Endodermal cell (in vitro differentiated cells): Measurements from ENCODE around the gene GALNT9. TPM values are rescaled to one million over a fixed set of nuclear protein-coding genes. Genes with fewer than 3 reads are reported as not detected.

Experiments
- DNase-seq: peaks from one replicate; pipeline ENCODE4 v3.0.0-alpha.2; 2017
- H3K27ac ChIP-seq: 2 replicates; pipeline ENCODE4 v1.5.1; 2013; ENCODE audit warnings: mild to moderate bottlenecking, low read depth, low read length, moderate library complexity
- H3K27me3 ChIP-seq: 2 replicates; pipeline ENCODE4 v1.6.1; 2013; ENCODE audit warnings: mild to moderate bottlenecking, low read length, moderate library complexity; ENCODE audit not compliant: insufficient read depth, control insufficient read depth, poor library complexity, severe bottlenecking
- H3K36me3 ChIP-seq: 2 replicates; pipeline ENCODE4 v1.7.0; 2013; ENCODE audit warnings: mild to moderate bottlenecking, low read length, moderate library complexity; ENCODE audit not compliant: control insufficient read depth, insufficient read depth
- H3K4me1 ChIP-seq: one replicate; pipeline ENCODE4 v1.7.0; 2013; ENCODE audit warnings: low read length; ENCODE audit not compliant: control insufficient read depth, insufficient read depth
- H3K4me3 ChIP-seq: 2 replicates; pipeline ENCODE4 v1.5.1; 2013; ENCODE audit warnings: mild to moderate bottlenecking, low read length, moderate library complexity
- H3K9ac ChIP-seq: 2 replicates; pipeline ENCODE4 v1.6.1; 2013; ENCODE audit warnings: mild to moderate bottlenecking, low read length, moderate library complexity; ENCODE audit not compliant: poor library complexity, severe bottlenecking; ENCODE audit errors: extremely low read depth
- H3K9me3 ChIP-seq: 2 replicates; pipeline ENCODE4 v1.6.1; 2013; ENCODE audit warnings: mild to moderate bottlenecking, low read length, moderate library complexity; ENCODE audit not compliant: control insufficient read depth
- H3K27ac Mint-ChIP-seq: 2 replicates; pipeline ENCODE4 v1.8.0; 2020; ENCODE audit warnings: mixed read lengths
- H3K27me3 Mint-ChIP-seq: 2 replicates; pipeline ENCODE4 v1.8.0; 2021; ENCODE audit warnings: mild to moderate bottlenecking, mixed read lengths; ENCODE audit not compliant: insufficient read depth
- H3K36me3 Mint-ChIP-seq: 2 replicates; pipeline ENCODE4 v1.8.0; 2020; ENCODE audit warnings: low read depth, mixed read lengths
- H3K4me1 Mint-ChIP-seq: 2 replicates; pipeline ENCODE4 v1.8.0; 2020; ENCODE audit warnings: mixed read lengths
- H3K4me3 Mint-ChIP-seq: 2 replicates; pipeline ENCODE4 v1.8.0; 2020; ENCODE audit warnings: mild to moderate bottlenecking, moderate library complexity, mixed read lengths
- H3K9me3 Mint-ChIP-seq: 2 replicates; pipeline ENCODE4 v1.8.0; 2020; ENCODE audit warnings: mild to moderate bottlenecking, mixed read lengths
- CTCF ChIP-seq: fragments of 200-600 bp; sonication (generic); conservative IDR thresholded peaks from 2 replicates; pipeline ENCODE4 v1.5.0; 2021; ENCODE audit warnings: antibody characterized with exemption, mild to moderate bottlenecking
- WGBS, 2 experiments: methylation state at CpG; one replicate each; pipeline versions ENCODE4 v1.1.5 to v1.1.7; 2013; ENCODE audit warnings: missing lambda C conversion rate in 2 of 2, mixed read lengths in 1 of 2; ENCODE audit not compliant: insufficient coverage in 1 of 2, insufficient read length in 1 of 2; 5-methylcytosine and 5-hydroxymethylcytosine counted together
- total RNA-seq, 2 donors: library from RNA; stranded (reverse); fragmentation: NEBNext Ultra II Directional in 1 of 2; extraction: Animal tissue kit (Norgen Biotek cat#: 25700) in 1 of 2; gene quantifications; 2 replicates in 1 of 2; 3 replicates in 1 of 2; pipeline ENCODE4 v1.2.1, GENCODE V29; 2021

The GALNT9 gene
- total RNA-seq, 2 donors from 2014 or later, result 0.13 TPM; not detected in 1

- H3K27ac Mint-ChIP-seq, result no peak overlapping the region
- Histone ChIP-seq H3K4me1 (no peaks in the 10 kb centered on the region), H3K4me3 (peak overlapping the region; percentile 71), H3K36me3 (no peaks in the 10 kb centered on the region), H3K9me3 (peaks cover 23% of the 10 kb centered on the region), H3K27ac (no peak overlapping the region), H3K27me3 (peaks cover 6% of the 10 kb centered on the region), H3K9ac (no peak overlapping the region)
- H3K27me3 Mint-ChIP-seq, result peaks cover 10% of the 10 kb centered on the region
- H3K36me3 Mint-ChIP-seq, result no peaks in the 10 kb centered on the region
- no peak overlapping the region for H3K4me3 Mint-ChIP-seq
- no peak for DNase-seq
- H3K9me3 Mint-ChIP-seq, result peaks cover 2% of the 10 kb centered on the region
- no peaks in the 10 kb centered on the region for H3K4me1 Mint-ChIP-seq
- no peak for TF ChIP-seq CTCF
Measured at GRCh38 chr12:132239392-132239791, 90.0 kb downstream of the GALNT9 start.

- no peak overlapping the region for H3K9ac ChIP-seq
- peaks cover 10% of the 10 kb centered on the region for H3K27me3 Mint-ChIP-seq
Measured at GRCh38 chr12:132238884-132239283, 90.5 kb downstream of the GALNT9 start.

GRCh38 chr12:132238488-132238854 is 90.9 kb downstream of the GALNT9 start:
- Mint-ChIP-seq H3K27ac (no peak overlapping the region), H3K4me1 (no peaks in the 10 kb centered on the region), H3K9me3 (no peaks in the 10 kb centered on the region), H3K27me3 (peaks cover 10% of the 10 kb centered on the region), H3K4me3 (no peak overlapping the region), H3K36me3 (no peaks in the 10 kb centered on the region)
- no peak overlapping the region for H3K9ac ChIP-seq
- no peak overlapping the region for H3K4me3 ChIP-seq
- no peaks in the 10 kb centered on the region for H3K36me3 ChIP-seq
- WGBS, 2 experiments, result 76 to 85% methylated on average over 5 to 9 of the region's 9 CpGs
- TF ChIP-seq CTCF, result no peak
- H3K27ac ChIP-seq, result no peak overlapping the region
- peaks cover 23% of the 10 kb centered on the region for H3K9me3 ChIP-seq
- no peaks in the 10 kb centered on the region for H3K4me1 ChIP-seq
- DNase-seq, result peak; percentile 54
- peaks cover 6% of the 10 kb centered on the region for H3K27me3 ChIP-seq

More at GRCh38 chr12:132238884-132239283, 90.5 kb downstream of the GALNT9 start:
- Mint-ChIP-seq H3K4me1 (no peaks in the 10 kb centered on the region), H3K27ac (no peak overlapping the region), H3K4me3 (no peak overlapping the region), H3K36me3 (no peaks in the 10 kb centered on the region), H3K9me3 (peaks cover under 1% of the 10 kb centered on the region)
- Histone ChIP-seq H3K27ac (no peak overlapping the region), H3K36me3 (no peaks in the 10 kb centered on the region), H3K4me3 (peak overlapping the region; percentile 71), H3K27me3 (peaks cover 6% of the 10 kb centered on the region), H3K9me3 (peaks cover 23% of the 10 kb centered on the region), H3K4me1 (no peaks in the 10 kb centered on the region)
- DNase-seq, result no peak
- no peak for TF ChIP-seq CTCF
- 89 to 93% methylated on average over 3 to 5 of the region's 5 CpGs for WGBS, 2 experiments
